Measurements from ENCODE around the gene TOGARAM2. TPM values are rescaled to one million over a fixed set of nuclear protein-coding genes. Genes with fewer than 3 reads are reported as not detected.
A peak's percentile ranks its signal among the peaks of the same experiment; 100 is the strongest.

TOGARAM2 gene
- total and polyA plus RNA-seq, 2 of the 8 experiments (the other 6 are each of a cell fraction or from before 2014, with no cell fraction given), result 0.42 to 1.4 TPM

GRCh38 chr2:28952836-28953211, 28.3 kb upstream of the TOGARAM2 start:
- H3K18ac ChIP-seq (ENCODE audit: extremely low read depth, low read length), result no peak overlapping the region
- H2BK12ac ChIP-seq (ENCODE audit: low read depth, low read length), result no peak overlapping the region
- H2BK20ac ChIP-seq (ENCODE audit: low read length), result no peak overlapping the region
- no peak for DNase-seq (ENCODE audit: low read depth in 1 of 2, low spot score in 2 of 2)
- H4K20me1 ChIP-seq (replicated peaks in 1 of 2; ENCODE audit: control insufficient read depth in 1 of 2, insufficient read depth in 2 of 2, low read length in 2 of 2), result peaks cover 0 to 3% of the 10 kb centered on the region in 2 experiments
- H4K8ac ChIP-seq (ENCODE audit: extremely low read depth, insufficient read depth, low read length), result no peak overlapping the region
- no peaks in the 10 kb centered on the region for H3K23me2 ChIP-seq (ENCODE audit: low read depth, low read length)
- no peak overlapping the region for H2BK120ac ChIP-seq (replicated peaks; ENCODE audit: low read depth, low read length)
- no peak overlapping the region for H3K56ac ChIP-seq (replicated peaks; ENCODE audit: insufficient read length, low read depth, low read length)
- H3K36me3 ChIP-seq (ENCODE audit: control insufficient read depth in 2 of 4, insufficient read depth in 4 of 4, low read length in 3 of 4), result peaks cover 4 to 20% (median 14%) of the 10 kb centered on the region in 4 experiments; a peak in 6 of 8 replicates
- FAIRE-seq, result no peak
- H3K4me1 ChIP-seq (replicated peaks in 1 of 4; ENCODE audit: control insufficient read depth in 3 of 4, insufficient read depth in 4 of 4, low read length in 3 of 4), result peaks cover 4 to 9% (median 6%) of the 10 kb centered on the region in 4 experiments; a peak in 6 of 7 replicates
- no peak overlapping the region for H4K91ac ChIP-seq (replicated peaks; ENCODE audit: insufficient read length, low read length)
- H3K4me3 ChIP-seq (ENCODE audit: extremely low read depth in 1 of 4, insufficient read depth in 2 of 4, low read depth in 3 of 4, low read length in 4 of 4), result no peak overlapping the region
- H3K14ac ChIP-seq (ENCODE audit: insufficient read length), result no peak overlapping the region
- H3K23ac ChIP-seq (ENCODE audit: insufficient read length), result no peak overlapping the region
- POLR2A ChIA-PET (ENCODE audit: partially characterized antibody), result no interaction called here
- H2BK15ac ChIP-seq (ENCODE audit: low read length), result no peak overlapping the region
- CTCF ChIA-PET (ENCODE audit: partially characterized antibody), result interaction anchor here (0.6 to 1.8 kb wide), 4 partner anchors 16 to 164 kb away, joined by 3 to 8 read pairs (median 4); no protein-coding TSS in a partner anchor
- 67% methylated on average over 6 of the region's 6 CpGs; no CpG with 5 or more reads in 1 of the 2 experiments for WGBS, 2 experiments (ENCODE audit: extremely low coverage in 1 of 2, insufficient coverage in 1 of 2, insufficient read length in 1 of 2, insufficient replicate concordance in 2 of 2, low coverage in 1 of 2, low lambda C conversion rate in 2 of 2, missing lambda C conversion rate in 1 of 2)
- peaks cover 14 to 21% of the 10 kb centered on the region in 2 experiments; a peak in 3 of 4 replicates for H3K9me3 ChIP-seq (ENCODE audit: insufficient read depth in 2 of 2, low read depth in 1 of 2, low read length in 1 of 2)
- H4K5ac ChIP-seq (ENCODE audit: insufficient read length, low read depth, low read length), result no peak overlapping the region
- H3K9ac ChIP-seq (replicated peaks in 1 of 4; ENCODE audit: extremely low read depth in 1 of 4, low read depth in 3 of 4, low read length in 3 of 4), result no peak overlapping the region
- H3K79me1 ChIP-seq (ENCODE audit: low read depth, low read length), result no peaks in the 10 kb centered on the region
- peaks cover 0 to 1% (median 0%) of the 10 kb centered on the region in 4 experiments; a peak in 1 of 7 replicates for H3K27me3 ChIP-seq (replicated peaks in 1 of 4; ENCODE audit: control insufficient read depth in 3 of 4, extremely low read depth in 1 of 4, insufficient read depth in 3 of 4, low read length in 3 of 4)
- H2AFZ ChIP-seq (ENCODE audit: low read length), result no peak overlapping the region
- H2BK5ac ChIP-seq (ENCODE audit: low read depth, low read length), result no peak overlapping the region
- H3K4ac ChIP-seq (replicated peaks; ENCODE audit: insufficient read length, low read depth, low read length), result no peak overlapping the region
- peak overlapping the region in 1 of 2 experiments; percentile 38; a peak in 2 of 4 replicates for H3K4me2 ChIP-seq (ENCODE audit: insufficient read depth in 1 of 2, low read depth in 2 of 2, low read length in 2 of 2)
- no peak overlapping the region for H3K27ac ChIP-seq (ENCODE audit: low read depth, low read length)
- H3K79me2 ChIP-seq (ENCODE audit: control insufficient read depth in 1 of 2, insufficient read depth in 2 of 2, low read length in 2 of 2), result no peaks in the 10 kb centered on the region
- H2AK5ac ChIP-seq (ENCODE audit: low read depth, low read length), result no peak overlapping the region
- TF ChIP-seq POLR2A (IDR thresholded peaks at IDR 0.05; ENCODE audit: control extremely low read depth in 1 of 2, low read depth in 2 of 2, low read length in 2 of 2) (no peak), CTCF (IDR thresholded peaks at IDR 0.05; ENCODE audit: control extremely low read depth in 1 of 3, insufficient read depth in 1 of 3, low read depth in 1 of 3, low read length in 3 of 3) (peak in 2 of 3 experiments; percentile 4 to 17; a peak in 2 of 4 replicates), RAD21 (IDR thresholded peaks at IDR 0.05 in 1 of 2, conservative IDR thresholded peaks at IDR 0.05 in 1 of 2; ENCODE audit: low read depth in 2 of 2, low read length in 2 of 2) (peak in 1 of 2 experiments; percentile 28; a peak in 2 of 4 replicates)

Data from H1 (cell line).